GOT3 (cell line): ENCODE measurements around the gene CCDC172.
"Not testable (repeated sequence)": the region's sequence is repeated elsewhere in the genome, so short reads cannot be mapped to it uniquely, and the experiment has no call there.

Source experiments
- DNase-seq: peaks from one replicate; lab custom pipeline; 2025; ENCODE audit warnings: mixed read lengths; lab: John Stamatoyannopoulos, UW

CCDC172 gene

GRCh38 chr10:116336866-116337265, 12.6 kb downstream of the CCDC172 start:
- no peak for DNase-seq

DNA sequence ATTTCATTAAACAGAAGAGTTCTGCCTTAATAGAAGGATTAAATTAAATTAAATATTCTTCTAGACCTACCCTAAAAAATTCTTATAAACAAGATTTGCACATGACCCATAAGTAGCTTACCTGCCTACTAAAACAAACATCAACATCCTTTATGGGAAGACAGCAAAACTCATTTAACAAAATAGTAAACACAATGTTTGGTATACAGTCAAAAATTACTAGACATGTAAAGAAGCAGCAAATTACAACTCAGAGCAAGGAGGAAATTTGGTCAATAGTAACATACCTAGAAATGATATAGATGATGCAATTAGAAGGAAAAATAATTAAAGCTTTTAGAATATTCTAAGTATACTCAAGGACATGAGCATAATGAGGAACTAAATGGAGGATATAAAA, 27.9 kb downstream of the CCDC172 start:
- no peak for DNase-seq

DNA sequence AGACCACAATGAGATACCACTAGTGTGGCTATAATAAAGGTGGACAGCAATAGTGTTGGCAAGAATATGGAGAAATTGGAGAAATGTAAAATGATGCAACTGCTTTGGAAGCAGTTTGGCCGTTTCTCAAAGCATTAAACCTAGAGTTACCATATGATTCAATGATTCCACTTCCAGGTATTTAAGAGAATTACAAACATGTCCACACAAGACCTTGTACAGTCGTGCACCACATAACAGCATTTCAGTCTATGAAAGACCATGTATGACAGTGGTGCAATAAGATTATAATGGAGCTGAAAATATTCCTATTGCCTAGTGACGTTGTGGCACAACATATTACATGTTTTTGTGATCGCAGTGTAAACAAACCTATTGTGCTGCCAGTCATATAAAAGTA, 29.6 kb downstream of the CCDC172 start:
- DNase-seq = no peak

GRCh38 chr10:116355341-116355740, 31.1 kb downstream of the CCDC172 start:
- no peak for DNase-seq

GRCh38 chr10:116356833-116357232, 32.6 kb downstream of the CCDC172 start:
- no peak for DNase-seq

DNA sequence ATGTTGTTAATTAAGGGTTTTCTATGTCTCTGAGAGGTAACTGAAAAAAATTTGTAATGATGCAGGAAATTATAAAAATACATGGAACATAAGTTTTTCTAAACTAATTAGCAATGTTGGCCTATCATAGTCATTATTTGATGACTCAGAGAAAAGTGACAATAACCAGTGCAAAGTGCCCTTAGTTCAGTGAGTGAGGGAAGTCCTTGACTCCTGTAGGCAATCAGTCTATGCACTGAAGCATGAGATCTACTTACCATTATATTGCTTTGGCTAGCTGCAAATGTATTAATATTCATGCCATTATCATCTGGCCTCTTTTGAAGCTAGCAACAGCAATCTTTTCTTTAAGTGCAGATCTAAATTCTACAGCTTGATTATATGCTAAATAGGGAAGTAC, 40.6 kb downstream of the CCDC172 start:
- DNase-seq = no peak

DNA sequence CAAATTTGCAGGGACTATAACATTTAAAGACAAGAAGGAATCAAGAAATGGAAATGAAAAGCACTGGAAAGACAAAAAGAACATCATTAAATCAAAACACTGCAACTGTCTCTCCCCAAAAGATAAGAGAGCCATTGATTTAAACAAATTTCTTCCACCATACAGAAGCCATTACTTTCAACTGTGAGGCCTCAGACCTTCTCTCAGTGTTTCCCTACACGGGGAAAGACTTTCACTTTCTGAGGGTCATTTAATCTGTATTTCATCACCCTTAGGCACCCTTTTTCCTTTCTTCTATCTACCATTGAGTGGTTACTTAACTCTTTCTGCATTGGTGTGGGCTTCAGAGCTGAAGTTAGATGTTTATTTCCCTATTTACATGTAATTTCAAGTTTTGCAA, 47.5 kb downstream of the CCDC172 start:
- no peak for DNase-seq

DNA sequence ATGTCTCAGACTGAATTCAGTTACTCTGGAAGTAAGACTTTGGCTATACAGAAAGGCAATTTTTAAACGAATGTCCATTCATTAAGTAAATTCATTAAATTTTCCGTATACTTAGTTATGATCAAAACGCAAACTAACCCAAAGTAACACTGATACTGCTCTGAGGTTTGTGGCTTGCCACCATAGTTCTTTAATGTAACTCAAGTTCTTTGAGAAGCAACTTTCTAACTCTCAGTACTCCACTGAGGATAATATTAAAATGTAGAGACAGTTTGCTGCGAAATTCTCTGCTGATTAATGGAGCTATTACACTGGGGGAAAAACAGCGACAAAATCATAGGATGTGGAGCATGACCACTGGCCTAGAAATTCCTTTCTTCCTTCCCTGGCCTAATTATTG, 58.0 kb downstream of the CCDC172 start:
- no peak for DNase-seq

GRCh38 chr10:116385311-116385710, 61.1 kb downstream of the CCDC172 start:
- DNase-seq = no peak

- DNase-seq = no peak
Measured at GRCh38 chr10:116385994-116386809, 62.0 kb downstream of the CCDC172 start.

- not testable (repeated sequence) for DNase-seq
Measured at GRCh38 chr10:116393246-116393831, 69.1 kb downstream of the CCDC172 start.

- no peak for DNase-seq
Measured at GRCh38 chr10:116395223-116395985, 71.2 kb downstream of the CCDC172 start.

GRCh38 chr10:116398224-116398623, 74.0 kb downstream of the CCDC172 start:
- DNase-seq = no peak

GRCh38 chr10:116402858-116403257, 78.6 kb downstream of the CCDC172 start:
- no peak for DNase-seq

DNA sequence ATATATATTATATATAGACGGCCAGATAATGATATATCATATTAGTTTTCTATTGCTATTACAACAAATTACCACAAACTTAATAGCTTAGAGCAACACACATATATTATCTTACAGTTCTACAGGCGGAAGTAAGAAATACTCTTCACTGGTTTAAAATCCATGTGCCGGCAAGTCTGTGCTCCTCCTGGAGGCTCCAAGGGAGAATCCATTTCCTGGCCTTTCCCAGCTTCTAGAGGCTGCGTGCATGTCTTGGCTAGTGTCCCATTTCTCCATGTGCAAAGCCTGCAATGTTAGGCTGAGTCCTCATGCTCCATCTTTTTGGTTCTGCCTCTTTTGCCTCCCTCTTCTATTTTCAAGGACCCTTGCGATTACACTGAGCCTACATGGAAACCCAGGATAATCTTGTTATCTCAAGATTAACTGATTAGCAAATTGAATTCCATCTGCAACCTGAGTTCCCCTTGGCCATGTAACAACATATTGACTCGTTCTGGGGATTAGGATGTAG, 79.5 kb downstream of the CCDC172 start:
- no peak for DNase-seq

DNA sequence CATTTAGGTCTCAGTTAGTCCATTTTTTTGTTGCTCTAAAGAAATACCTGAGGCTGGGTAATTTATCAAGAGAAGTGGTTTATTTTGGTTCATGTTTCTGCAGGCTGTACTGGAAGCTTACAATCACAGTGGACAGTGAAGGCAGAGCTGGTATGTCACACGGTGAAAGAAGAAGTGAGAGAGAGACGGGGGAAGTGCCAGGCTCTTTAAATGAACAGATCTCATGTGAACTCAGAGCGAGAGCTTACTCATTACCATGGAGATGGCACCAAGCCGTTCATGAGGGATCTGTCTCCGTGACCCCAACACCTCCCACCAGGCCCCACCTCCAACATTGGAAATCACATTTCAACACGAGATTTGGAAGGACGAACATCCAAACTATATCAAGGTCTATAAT, 84.5 kb downstream of the CCDC172 start:
- no peak for DNase-seq

- no peak for DNase-seq
Measured at GRCh38 chr10:116410351-116410750, 86.1 kb downstream of the CCDC172 start.

DNA sequence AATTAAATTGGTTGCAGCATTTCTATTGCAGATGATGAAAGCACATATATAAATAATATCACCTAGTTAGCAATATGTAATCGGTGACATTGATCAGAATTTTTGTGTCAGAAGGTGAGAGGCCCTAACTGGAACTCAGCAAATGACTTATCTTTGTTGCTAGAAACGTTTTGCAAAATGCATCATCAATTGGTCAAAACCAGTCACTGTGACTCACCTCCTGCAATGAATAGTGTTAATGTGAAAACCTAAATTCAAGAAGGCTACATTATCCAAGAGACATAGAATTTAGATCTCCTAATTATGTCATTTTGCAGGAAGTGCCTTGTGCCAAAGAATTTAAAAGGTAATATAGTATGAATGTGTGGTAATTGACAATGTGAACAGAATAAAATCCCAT, 93.6 kb downstream of the CCDC172 start:
- DNase-seq = no peak

DNA sequence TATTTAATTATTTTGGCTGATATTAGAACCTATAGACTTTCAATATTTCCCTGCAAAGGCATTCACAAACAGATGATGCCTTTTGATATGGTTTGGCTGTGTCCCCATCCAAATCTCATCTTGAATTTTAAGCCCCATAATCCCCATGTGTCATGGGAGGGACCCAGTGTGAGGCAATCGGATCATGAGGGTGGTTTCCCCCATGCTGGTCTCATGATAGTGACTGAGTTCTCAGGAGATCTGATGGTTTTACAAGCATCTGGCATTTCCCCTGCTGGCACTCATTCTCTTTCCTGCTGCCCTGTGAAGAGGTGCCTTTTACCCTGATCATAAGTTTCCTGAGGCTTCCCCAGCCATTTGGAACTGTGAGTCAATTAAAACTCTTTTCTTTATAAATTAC, 94.1 kb downstream of the CCDC172 start:
- DNase-seq = no peak

- no peak for DNase-seq
Measured at GRCh38 chr10:116421815-116422214, 97.6 kb downstream of the CCDC172 start.

GRCh38 chr10:116427671-116428070, 103.4 kb downstream of the CCDC172 start, which contains the start of gene PNLIPRP3:
Gene PNLIPRP3, plus strand, starts transcription at chr10:116427847. Its CDS starts 166 bp downstream, at chr10:116428013.
- DNase-seq = no peak

DNA sequence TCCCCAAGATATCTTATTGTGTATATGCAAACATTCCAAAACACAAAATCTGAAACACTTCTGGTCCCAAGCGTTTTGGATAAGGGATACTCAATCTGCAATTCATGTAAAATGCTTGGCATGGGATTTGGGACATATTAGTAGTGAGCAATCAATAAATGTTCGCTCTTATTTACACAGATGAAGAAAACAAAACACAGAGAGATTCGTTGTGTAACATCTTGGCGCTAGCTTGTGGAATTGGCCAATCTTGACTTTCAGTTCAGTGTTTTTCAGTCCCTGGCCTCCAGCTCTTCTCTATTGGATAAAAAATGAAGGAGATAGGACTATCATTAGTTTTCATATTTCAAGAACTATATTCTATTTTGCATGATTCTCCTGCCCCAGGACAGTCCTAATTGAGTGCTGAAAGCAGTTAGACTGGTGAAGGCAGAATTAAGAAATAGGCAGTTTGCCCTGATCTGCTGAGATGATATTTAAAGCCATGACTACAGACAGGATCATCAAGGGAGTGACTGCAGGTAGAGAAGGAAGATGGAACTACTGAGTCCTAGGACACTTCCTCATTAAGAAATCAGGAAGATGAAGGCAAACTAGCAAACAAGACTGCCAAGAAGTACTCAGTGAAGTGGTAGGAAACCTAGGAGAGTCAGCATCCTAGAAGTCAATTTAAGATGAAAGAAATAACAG, 105.2 kb downstream of the CCDC172 start:
- DNase-seq = no peak
